Mucosa of descending colon (tissue), 3 donors: ENCODE data around the gene SLC9A7. TPM values are rescaled to one million over a fixed set of nuclear protein-coding genes. Genes with fewer than 3 reads are reported as not detected.

ENCODE experiments used
- ATAC-seq: fragments of 200-7000 bp; cut with Tn5 transposase; one replicate; pipeline ENCODE4 v1.9.1; 2020; ENCODE audit warnings: mild to moderate bottlenecking, moderate library complexity
- DNase-seq, 3 donors: peaks; one replicate each; pipeline ENCODE4 v3.0.0-alpha.2; 2020
- H3K36me3 ChIP-seq: fragments of 200-600 bp; one replicate; pipeline ENCODE4 v1.8.0; 2021; ENCODE audit warnings: low read depth, mild to moderate bottlenecking
- H3K4me1 ChIP-seq: fragments of 200-600 bp; one replicate; pipeline ENCODE4 v1.8.0; 2021; ENCODE audit warnings: low read depth, mild to moderate bottlenecking
- H3K4me3 ChIP-seq: fragments of 200-600 bp; one replicate; pipeline ENCODE4 v1.8.0; 2021; ENCODE audit warnings: mild to moderate bottlenecking
- H3K9me3 ChIP-seq: fragments of 200-600 bp; one replicate; pipeline ENCODE4 v1.8.0; 2021; ENCODE audit warnings: mild to moderate bottlenecking
- CTCF ChIP-seq: fragments of 200-600 bp; IDR thresholded peaks from one replicate; pipeline ENCODE4 v1.8.0; 2022; ENCODE audit warnings: antibody characterized with exemption, mild to moderate bottlenecking
- intact Hi-C, 2 donors: fragments of 100-400 bp; cut with DNase I in 1 of 2; cut with micrococcal nuclease in 1 of 2; formaldehyde crosslinking; loops; one replicate each; pipeline versions ENCODE4 v1.11.0 to v1.11.1; 2022; cut with DNase I, micrococcal nuclease
- total RNA-seq, 3 donors: library from RNA; stranded (reverse); fragmentation: NEBNext Ultra II Directional in 2 of 3; extraction: Animal tissue kit (Norgen Biotek cat#: 25700) in 2 of 3; gene quantifications; one replicate each; pipeline versions ENCODE4 v1.2.1 to v1.2.4, GENCODE V29; 2021 to 2023
- donor health status: DM: no; HTN: no; CAD: no; lungs with moderate emphysema.
- donor health status: DM: no; HTN: no; CAD: no.
- donor health status: DM: no; HTN: yes; CAD: no.

SLC9A7 gene
- total RNA-seq, 3 donors from 2014 or later: 0.46 to 2.7 (median 1.3) TPM

- DNase-seq (no peak), ATAC-seq (no peak)
- Histone ChIP-seq H3K4me3 (no peak overlapping the region), H3K9me3 (no peaks in the 10 kb centered on the region), H3K4me1 (no peaks in the 10 kb centered on the region), H3K36me3 (no peaks in the 10 kb centered on the region)
- no peak for TF ChIP-seq CTCF
- intact Hi-C loops: no loop called here
These were observed 1.3 kb downstream of the SLC9A7 start for GRCh38 chrX:46757593-46757992.

GRCh38 chrX:46757052-46757451 lies 1.9 kb downstream of the SLC9A7 start:
- DNase-seq (no peak), ATAC-seq (no peak)

GRCh38 chrX:46755671-46756070 lies 3.2 kb downstream of the SLC9A7 start:
- Histone ChIP-seq H3K36me3 (no peaks in the 10 kb centered on the region), H3K4me1 (no peaks in the 10 kb centered on the region), H3K4me3 (no peak overlapping the region), H3K9me3 (no peaks in the 10 kb centered on the region)
- TF ChIP-seq CTCF: no peak
- no peak for DNase-seq
- intact Hi-C loops: no loop called here
- ATAC-seq: no peak

More at GRCh38 chrX:46757052-46757451, 1.9 kb downstream of the SLC9A7 start:
- H3K4me3 ChIP-seq: no peak overlapping the region
- no peaks in the 10 kb centered on the region for H3K36me3 ChIP-seq
- no peaks in the 10 kb centered on the region for H3K4me1 ChIP-seq
- no peaks in the 10 kb centered on the region for H3K9me3 ChIP-seq
- intact Hi-C loops: no loop called here
- TF ChIP-seq CTCF: no peak

GRCh38 chrX:46754586-46755061 lies 4.3 kb downstream of the SLC9A7 start:
- Histone ChIP-seq H3K4me1 (no peaks in the 10 kb centered on the region), H3K4me3 (no peak overlapping the region), H3K36me3 (no peaks in the 10 kb centered on the region), H3K9me3 (no peaks in the 10 kb centered on the region)
- ATAC-seq (no peak), DNase-seq (no peak)
- intact Hi-C loops: no loop called here
- no peak for TF ChIP-seq CTCF

- Histone ChIP-seq H3K9me3 (no peaks in the 10 kb centered on the region), H3K4me1 (no peaks in the 10 kb centered on the region), H3K36me3 (no peaks in the 10 kb centered on the region), H3K4me3 (no peak overlapping the region)
- TF ChIP-seq CTCF: no peak
- intact Hi-C loops: no loop called here
- ATAC-seq (no peak), DNase-seq (no peak)
These were observed 4.9 kb downstream of the SLC9A7 start for GRCh38 chrX:46754036-46754435.

- TF ChIP-seq CTCF: no peak
These were observed 8.0 kb downstream of the SLC9A7 start for GRCh38 chrX:46750889-46751288.

More at GRCh38 chrX:46750889-46751288, 8.0 kb downstream of the SLC9A7 start:
- DNase-seq (no peak), ATAC-seq (no peak)
- no peak overlapping the region for H3K4me3 ChIP-seq
- H3K36me3 ChIP-seq: no peaks in the 10 kb centered on the region
- H3K4me1 ChIP-seq: no peaks in the 10 kb centered on the region
- H3K9me3 ChIP-seq: no peaks in the 10 kb centered on the region
- intact Hi-C loops: no loop called here
